Kasumi-1 (cell line): Measurements from ENCODE around the gene CD40.

Source experiments
- DNase-seq, 2 experiments: peaks; one replicate each; lab custom pipeline; 2025; lab: John Stamatoyannopoulos, UW

Gene CD40

GRCh38 chr20:46122516-46123481, 4.7 kb downstream of the CD40 start:
- DNase-seq, result no peak

GRCh38 chr20:46123482-46124245, 5.5 kb downstream of the CD40 start:
- DNase-seq, result no peak

GRCh38 chr20:46126440-46127056, 8.4 kb downstream of the CD40 start:
- DNase-seq, result no peak

GRCh38 chr20:46127396-46128010, 9.4 kb downstream of the CD40 start:
- DNase-seq, result no peak

GRCh38 chr20:46128310-46129151, 10.4 kb downstream of the CD40 start:
- DNase-seq, result peak; percentile 13 to 26

- no peak for DNase-seq
These were observed 11.9 kb downstream of the CD40 start for GRCh38 chr20:46129955-46130481.

- DNase-seq, result no peak
These were observed 12.4 kb downstream of the CD40 start for GRCh38 chr20:46130534-46130933.

- no peak for DNase-seq
These were observed 13.3 kb downstream of the CD40 start for GRCh38 chr20:46131396-46131795.

GRCh38 chr20:46132705-46133120, 14.6 kb downstream of the CD40 start:
- DNase-seq, result peak; percentile 47 to 48

GRCh38 chr20:46133886-46134654, 16.0 kb downstream of the CD40 start:
- no peak for DNase-seq

GRCh38 chr20:46134716-46135115, 16.6 kb downstream of the CD40 start:
- DNase-seq, result no peak

- no peak for DNase-seq
These were observed 17.9 kb downstream of the CD40 start for GRCh38 chr20:46135856-46136633.

- no peak for DNase-seq
These were observed 19.7 kb downstream of the CD40 start for GRCh38 chr20:46137816-46138215.

GRCh38 chr20:46139266-46139889, 21.3 kb downstream of the CD40 start:
- no peak for DNase-seq

- no peak for DNase-seq
These were observed 21.9 kb downstream of the CD40 start for GRCh38 chr20:46139908-46140482.

GRCh38 chr20:46142124-46142523, 24.0 kb downstream of the CD40 start:
- DNase-seq, result no peak

- no peak for DNase-seq
These were observed 26.4 kb downstream of the CD40 start for GRCh38 chr20:46144432-46145025.

- no peak for DNase-seq
These were observed 27.6 kb downstream of the CD40 start for GRCh38 chr20:46145713-46146112.
